IMR-90 (cell line): ENCODE results near the gene C1orf105. TPM values are rescaled to one million over a fixed set of nuclear protein-coding genes. Genes with fewer than 3 reads are reported as not detected.

Experiments
- ATAC-seq: fragments of 200-7000 bp; cut with Tn5 transposase; 2 replicates; pipeline ENCODE4 v1.9.1; 2020; ENCODE audit warnings: low read depth, mild to moderate bottlenecking, moderate library complexity
- BruUV-seq: library from RNA; stranded (reverse); fragments of 400-500 nt; replicated peaks from 2 replicates; lab custom pipeline; 2021; lab: Mats Ljungman, UMichigan
- CTCF ChIA-PET: fragments of 300-600 bp; formaldehyde crosslinking; extraction: SDS; loops from one replicate; lab custom pipeline; 2021; ENCODE audit warnings: antibody characterized with exemption; lab: Yijun Ruan, JAX
- POLR2A ChIA-PET: fragments of 300-600 bp; sonication (Branson Sonifier 250); formaldehyde crosslinking; loops from one replicate; lab custom pipeline; 2022; ENCODE audit warnings: antibody characterized with exemption; ENCODE audit not compliant: unreplicated experiment; lab: Charles Lee
- DNase-seq: peaks from one replicate; pipeline ENCODE4 v3.0.0; 2013
- H2AFZ ChIP-seq: replicated peaks from 2 replicates; pipeline ENCODE3; 2013; ENCODE audit warnings: low read length, mild to moderate bottlenecking; ENCODE audit not compliant: poor library complexity
- H2AK5ac ChIP-seq: 2 replicates; pipeline ENCODE4 v1.6.1; 2013; ENCODE audit warnings: low read depth, low read length, inconsistent platforms
- H2AK9ac ChIP-seq: replicated peaks from 2 replicates; pipeline ENCODE3; 2013; ENCODE audit warnings: mild to moderate bottlenecking, low read depth, low read length, moderate library complexity; ENCODE audit not compliant: poor library complexity
- H2BK120ac ChIP-seq: 2 replicates; pipeline ENCODE4 v1.6.1; 2013; ENCODE audit warnings: low read depth, low read length, inconsistent platforms
- H2BK15ac ChIP-seq: 3 replicates; pipeline ENCODE4 v1.6.1; 2013; ENCODE audit warnings: low read depth, low read length, inconsistent platforms
- H2BK20ac ChIP-seq: 2 replicates; pipeline ENCODE4 v1.6.1; 2013; ENCODE audit warnings: low read depth, mild to moderate bottlenecking, inconsistent platforms, low read length, moderate library complexity
- H2BK5ac ChIP-seq: 2 replicates; pipeline ENCODE4 v1.6.1; 2013; ENCODE audit warnings: mild to moderate bottlenecking, low read depth, low read length, inconsistent platforms; ENCODE audit not compliant: poor library complexity, severe bottlenecking
- H3K14ac ChIP-seq: replicated peaks from 2 replicates; pipeline ENCODE4 v1.6.1; 2013; ENCODE audit warnings: low read depth, low read length, inconsistent platforms
- H3K18ac ChIP-seq: 2 replicates; pipeline ENCODE4 v1.6.1; 2013; ENCODE audit warnings: low read depth, low read length, control low read depth
- H3K23ac ChIP-seq: 2 replicates; pipeline ENCODE4 v1.6.1; 2013; ENCODE audit warnings: low read depth, low read length, inconsistent platforms
- H3K27ac ChIP-seq: 2 replicates; pipeline ENCODE4 v1.5.1; 2013; ENCODE audit warnings: mild to moderate bottlenecking, control low read depth, low read length; ENCODE audit not compliant: insufficient read depth
- H3K27me3 ChIP-seq: 2 replicates; pipeline ENCODE4 v1.6.1; 2013; ENCODE audit warnings: low read length; ENCODE audit not compliant: control insufficient read depth, insufficient read depth
- H3K36me3 ChIP-seq: 2 replicates; pipeline ENCODE4 v1.6.1; 2013; ENCODE audit warnings: low read length, mixed read lengths; ENCODE audit not compliant: control insufficient read depth, insufficient read depth
- H3K4ac ChIP-seq: 2 replicates; pipeline ENCODE4 v1.6.1; 2013; ENCODE audit warnings: low read depth, low read length, inconsistent platforms
- H3K4me1 ChIP-seq: 2 replicates; pipeline ENCODE4 v1.6.1; 2013; ENCODE audit warnings: low read length, mixed read lengths; ENCODE audit not compliant: control insufficient read depth, insufficient read depth
- H3K4me2 ChIP-seq: 2 replicates; pipeline ENCODE4 v1.6.1; 2013; ENCODE audit warnings: low read depth, mild to moderate bottlenecking, control low read depth, low read length, moderate library complexity
- H3K4me3 ChIP-seq: 2 replicates; pipeline ENCODE4 v1.5.1; 2013; ENCODE audit warnings: low read depth, mild to moderate bottlenecking, control low read depth, low read length, moderate library complexity; ENCODE audit not compliant: insufficient read depth
- H3K56ac ChIP-seq: 2 replicates; pipeline ENCODE4 v1.6.1; 2013; ENCODE audit warnings: low read length, inconsistent platforms; ENCODE audit not compliant: insufficient read depth; ENCODE audit errors: extremely low read depth
- H3K79me1 ChIP-seq, 2 experiments: 2 replicates each; pipeline ENCODE4 v1.6.1; 2013; ENCODE audit warnings: low read length in 2 of 2, inconsistent platforms in 1 of 2, low read depth in 1 of 2
- H3K9ac ChIP-seq: 2 replicates; pipeline ENCODE4 v1.6.1; 2013; ENCODE audit warnings: low read depth, low read length, control low read depth
- H3K9me1 ChIP-seq: 2 replicates; pipeline ENCODE4 v1.6.1; 2013; ENCODE audit warnings: low read length, inconsistent platforms; ENCODE audit not compliant: insufficient read depth
- H3K9me3 ChIP-seq: 2 replicates; pipeline ENCODE4 v1.6.1; 2013; ENCODE audit warnings: low read length; ENCODE audit not compliant: control insufficient read depth, insufficient read depth
- H4K20me1 ChIP-seq: 2 replicates; pipeline ENCODE4 v1.6.1; 2013; ENCODE audit warnings: low read length, inconsistent platforms; ENCODE audit not compliant: insufficient read depth
- H4K5ac ChIP-seq: 2 replicates; pipeline ENCODE4 v1.6.1; 2013; ENCODE audit warnings: mild to moderate bottlenecking, low read depth, low read length, control low read depth
- H4K8ac ChIP-seq, 2 experiments: 2 replicates each; pipeline ENCODE4 v1.6.1; 2013; ENCODE audit warnings: low read depth in 2 of 2, low read length in 2 of 2, control low read depth in 1 of 2, inconsistent platforms in 1 of 2
- H4K91ac ChIP-seq: 2 replicates; pipeline ENCODE4 v1.6.1; 2013; ENCODE audit warnings: low read depth, low read length, inconsistent platforms; ENCODE audit not compliant: insufficient read depth
- BHLHE40 ChIP-seq: fragments of 150-350 bp; IDR thresholded peaks from 2 replicates; pipeline ENCODE4 v1.6.1; 2016; ENCODE audit warnings: mild to moderate bottlenecking, low read depth, low read length
- CEBPB ChIP-seq: IDR thresholded peaks from 2 replicates; pipeline ENCODE4 v1.6.1; 2012; ENCODE audit warnings: low read depth, low read length, improper control_type of control experiment
- CHD1 ChIP-seq: IDR thresholded peaks from 2 replicates; pipeline ENCODE4 v1.6.1; 2012; ENCODE audit warnings: low read depth, low read length, improper control_type of control experiment
- FOS ChIP-seq: fragments of 150-350 bp; IDR thresholded peaks from 2 replicates; pipeline ENCODE4 v1.6.1; 2016; ENCODE audit warnings: low read depth, low read length
- MAFK ChIP-seq: IDR thresholded peaks from 2 replicates; pipeline ENCODE4 v1.6.1; 2012; ENCODE audit warnings: low read depth, low read length, improper control_type of control experiment
- MAZ ChIP-seq: IDR thresholded peaks from 2 replicates; pipeline ENCODE4 v1.6.1; 2012; ENCODE audit warnings: low read depth, mild to moderate bottlenecking, low read length, improper control_type of control experiment, moderate library complexity, borderline replicate concordance
- MXI1 ChIP-seq: IDR thresholded peaks from 2 replicates; pipeline ENCODE4 v1.6.1; 2012; ENCODE audit warnings: low read depth, mild to moderate bottlenecking, low read length, moderate library complexity, borderline replicate concordance
- NFE2L2 ChIP-seq: fragments of 150-350 bp; IDR thresholded peaks from 2 replicates; pipeline ENCODE4 v1.6.1; 2016; ENCODE audit warnings: low read depth, mild to moderate bottlenecking, low read length
- RAD21 ChIP-seq: IDR thresholded peaks from 2 replicates; pipeline ENCODE4 v1.6.1; 2012; ENCODE audit warnings: low read length, improper control_type of control experiment
- RCOR1 ChIP-seq: IDR thresholded peaks from 2 replicates; pipeline ENCODE4 v1.6.1; 2012; ENCODE audit warnings: mild to moderate bottlenecking, low read length, improper control_type of control experiment; ENCODE audit not compliant: insufficient replicate concordance
- RFX5 ChIP-seq: IDR thresholded peaks from 2 replicates; pipeline ENCODE4 v1.8.0; 2012; ENCODE audit warnings: low read depth, mild to moderate bottlenecking, low read length, moderate library complexity
- SMC3 ChIP-seq: fragments of 150-350 bp; IDR thresholded peaks from 2 replicates; pipeline ENCODE4 v1.6.1; 2016; ENCODE audit warnings: low read depth, mild to moderate bottlenecking, antibody characterized with exemption, low read length, moderate library complexity
- USF2 ChIP-seq: fragments of 150-350 bp; IDR thresholded peaks from 2 replicates; pipeline ENCODE4 v1.6.1; 2017; ENCODE audit warnings: mild to moderate bottlenecking, antibody characterized with exemption, low read length, low read depth
- WGBS, 2 experiments: methylation state at CpG; one replicate each; pipeline versions ENCODE4 v1.1.5 to v1.1.7; 2013; ENCODE audit warnings: missing lambda C conversion rate in 2 of 2; ENCODE audit not compliant: insufficient read length in 1 of 2; ENCODE audit errors: extremely low coverage in 2 of 2; 5-methylcytosine and 5-hydroxymethylcytosine counted together
- dilution Hi-C: fragments of 300-500 bp; cut with HindIII; formaldehyde crosslinking; loops from one replicate; pipeline ENCODE4 v1.14.3; 2018; ENCODE audit warnings: low sequenced_read_pairs; ENCODE audit not compliant: unreplicated experiment
- in situ Hi-C: fragments of 300-500 bp; cut with MboI; formaldehyde crosslinking; loops from 3 replicates; pipeline ENCODE4 v1.14.3; 2019; ENCODE audit warnings: low sequenced_read_pairs, inconsistent platforms, mixed read lengths
- intact Hi-C: fragments of 100-400 bp; cut with micrococcal nuclease; formaldehyde crosslinking; loops from 2 replicates; pipeline ENCODE4 v1.10.0; 2022
- polyA plus RNA-seq, 3 experiments: library from polyadenylated mRNA; depleted of rRNA; stranded (reverse); fragments of >200 nt; gene quantifications; 2 replicates each; pipeline ENCODE4 v1.2.3, GENCODE V29; 2012; ENCODE audit warnings: low replicate concordance in 1 of 3
- total RNA-seq: library from RNA; depleted of rRNA; stranded (reverse); fragments of >200 nt; gene quantifications from 2 replicates; pipeline ENCODE4 v1.2.3, GENCODE V29; 2012
- TF ChIP-seq, protein P1 (sequence below): conservative IDR thresholded peaks from 2 replicates; pipeline ENCODE4 v1.5.1; 2012; ENCODE audit warnings: mild to moderate bottlenecking, low read depth, low read length, improper control_type of control experiment
- TF ChIP-seq, protein P2 (sequence below): fragments of 150-350 bp; IDR thresholded peaks from 2 replicates; pipeline ENCODE4 v1.6.1; 2016; ENCODE audit warnings: low read depth, mild to moderate bottlenecking, low read length, moderate library complexity, borderline replicate concordance

Gene C1orf105
- total and polyA plus RNA-seq, 2 of the 4 experiments (the other 2 are of a cell fraction) = not detected

- no peak overlapping the region for H2AK9ac ChIP-seq
- H3K9me3 ChIP-seq = no peaks in the 10 kb centered on the region
- intact Hi-C loops (no loop called here), dilution Hi-C loops (no loop called here), in situ Hi-C loops (loop anchor here (25.0 kb wide), 1 partner anchor 600 kb away; no protein-coding TSS in a partner anchor)
- H3K23ac ChIP-seq = no peak overlapping the region
- H4K5ac ChIP-seq = no peak overlapping the region
- no peaks in the 10 kb centered on the region for H3K27me3 ChIP-seq
- TF ChIP-seq MXI1 = no peak
- TF ChIP-seq MAFK = no peak
- no peak for TF ChIP-seq NFE2L2
- TF ChIP-seq MAZ = no peak
- TF ChIP-seq, protein P1, sequence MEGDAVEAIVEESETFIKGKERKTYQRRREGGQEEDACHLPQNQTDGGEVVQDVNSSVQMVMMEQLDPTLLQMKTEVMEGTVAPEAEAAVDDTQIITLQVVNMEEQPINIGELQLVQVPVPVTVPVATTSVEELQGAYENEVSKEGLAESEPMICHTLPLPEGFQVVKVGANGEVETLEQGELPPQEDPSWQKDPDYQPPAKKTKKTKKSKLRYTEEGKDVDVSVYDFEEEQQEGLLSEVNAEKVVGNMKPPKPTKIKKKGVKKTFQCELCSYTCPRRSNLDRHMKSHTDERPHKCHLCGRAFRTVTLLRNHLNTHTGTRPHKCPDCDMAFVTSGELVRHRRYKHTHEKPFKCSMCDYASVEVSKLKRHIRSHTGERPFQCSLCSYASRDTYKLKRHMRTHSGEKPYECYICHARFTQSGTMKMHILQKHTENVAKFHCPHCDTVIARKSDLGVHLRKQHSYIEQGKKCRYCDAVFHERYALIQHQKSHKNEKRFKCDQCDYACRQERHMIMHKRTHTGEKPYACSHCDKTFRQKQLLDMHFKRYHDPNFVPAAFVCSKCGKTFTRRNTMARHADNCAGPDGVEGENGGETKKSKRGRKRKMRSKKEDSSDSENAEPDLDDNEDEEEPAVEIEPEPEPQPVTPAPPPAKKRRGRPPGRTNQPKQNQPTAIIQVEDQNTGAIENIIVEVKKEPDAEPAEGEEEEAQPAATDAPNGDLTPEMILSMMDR = no peak
- TF ChIP-seq FOS = no peak
- TF ChIP-seq USF2 = no peak
- no peak for TF ChIP-seq BHLHE40
- TF ChIP-seq RCOR1 = no peak
- no peak for TF ChIP-seq RAD21
- TF ChIP-seq CHD1 = no peak
- no peak for TF ChIP-seq CEBPB
- no peak for TF ChIP-seq SMC3
- TF ChIP-seq, protein P2, sequence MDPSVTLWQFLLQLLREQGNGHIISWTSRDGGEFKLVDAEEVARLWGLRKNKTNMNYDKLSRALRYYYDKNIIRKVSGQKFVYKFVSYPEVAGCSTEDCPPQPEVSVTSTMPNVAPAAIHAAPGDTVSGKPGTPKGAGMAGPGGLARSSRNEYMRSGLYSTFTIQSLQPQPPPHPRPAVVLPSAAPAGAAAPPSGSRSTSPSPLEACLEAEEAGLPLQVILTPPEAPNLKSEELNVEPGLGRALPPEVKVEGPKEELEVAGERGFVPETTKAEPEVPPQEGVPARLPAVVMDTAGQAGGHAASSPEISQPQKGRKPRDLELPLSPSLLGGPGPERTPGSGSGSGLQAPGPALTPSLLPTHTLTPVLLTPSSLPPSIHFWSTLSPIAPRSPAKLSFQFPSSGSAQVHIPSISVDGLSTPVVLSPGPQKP = no peak
- no peak for TF ChIP-seq RFX5
- no TSS peak for BruUV-seq
- no CpG with 5 or more reads among the region's 2 CpGs for WGBS, 2 experiments
- H2BK120ac ChIP-seq = no peak overlapping the region
- H2AFZ ChIP-seq = no peak overlapping the region
- H2BK20ac ChIP-seq = no peak overlapping the region
- H3K4me1 ChIP-seq = no peaks in the 10 kb centered on the region
- DNase-seq (no peak), ATAC-seq (no peak)
- no peak overlapping the region for H3K9ac ChIP-seq
- H3K4ac ChIP-seq = no peak overlapping the region
- H3K36me3 ChIP-seq = no peaks in the 10 kb centered on the region
- no peak overlapping the region for H2BK15ac ChIP-seq
- no peaks in the 10 kb centered on the region for H4K20me1 ChIP-seq
- H2AK5ac ChIP-seq = no peak overlapping the region
- H4K91ac ChIP-seq = no peak overlapping the region
- H3K56ac ChIP-seq = no peak overlapping the region
- no peak overlapping the region for H3K18ac ChIP-seq
- ChIA-PET POLR2A (no interaction called here), CTCF (interaction anchor here (0.6 kb wide), 1 partner anchor 674 kb away, joined by 3 read pairs; no protein-coding TSS in a partner anchor)
- no peak overlapping the region for H3K27ac ChIP-seq
- no peak overlapping the region for H2BK5ac ChIP-seq
- no peak overlapping the region for H3K14ac ChIP-seq
- no peak overlapping the region for H3K4me3 ChIP-seq
- H3K9me1 ChIP-seq = no peaks in the 10 kb centered on the region
- H4K8ac ChIP-seq = no peak overlapping the region
- H3K79me1 ChIP-seq = no peaks in the 10 kb centered on the region
- H3K4me2 ChIP-seq = no peak overlapping the region
These were observed 8.6 kb upstream of the C1orf105 start for GRCh38 chr1:172411791-172412338.
